K562 (cell line): ENCODE measurements around the gene PDE12. TPM values are rescaled to one million over a fixed set of nuclear protein-coding genes. Genes with fewer than 3 reads are reported as not detected.

Source experiments
- CBFA2T3 ChIP-seq: fragments of 450-650 bp; IDR thresholded peaks from 2 replicates; pipeline ENCODE4 v1.6.1; 2017
- CCNT2 ChIP-seq: IDR thresholded peaks from 2 replicates; pipeline ENCODE4 v1.6.1; 2011; ENCODE audit warnings: borderline replicate concordance, low read depth, mild to moderate bottlenecking, moderate library complexity, mixed read lengths, low read length; ENCODE audit not compliant: insufficient read length; ENCODE audit errors: extremely low read depth
- CTBP1 ChIP-seq: fragments of 450-650 bp; IDR thresholded peaks from 2 replicates; pipeline ENCODE4 v1.6.1; 2016; ENCODE audit warnings: borderline replicate concordance
- FOXA3 ChIP-seq, 2 experiments: fragments of 450-650 bp in 1 of 2; sonication (generic) in 1 of 2; formaldehyde crosslinking; IDR thresholded peaks in 1 of 2; conservative IDR thresholded peaks in 1 of 2; 2 replicates each; pipeline versions ENCODE4 v1.4.0 to v1.8.0; 2020 to 2022; ENCODE audit warnings: mild to moderate bottlenecking in 2 of 2, missing genetic modification reagents in 1 of 2
- FOXP1 ChIP-seq: sonication (generic); formaldehyde crosslinking; IDR thresholded peaks from 2 replicates; pipeline ENCODE4 v1.8.0; 2022; ENCODE audit warnings: mild to moderate bottlenecking, missing genetic modification reagents
- HCFC1 ChIP-seq: IDR thresholded peaks from 2 replicates; pipeline ENCODE4 v1.6.1; 2012; ENCODE audit warnings: low read depth, low read length, improper control_type of control experiment
- HDAC1 ChIP-seq, 2 experiments: fragments of 450-650 bp; IDR thresholded peaks; 2 replicates each; pipeline ENCODE4 v1.6.1; 2016 to 2017; ENCODE audit warnings: inconsistent platforms in 1 of 2, mild to moderate bottlenecking in 1 of 2, moderate library complexity in 1 of 2
- HDAC6 ChIP-seq: IDR thresholded peaks from 2 replicates; pipeline ENCODE4 v1.6.1; 2012; ENCODE audit warnings: low read depth, mild to moderate bottlenecking, control low read depth, inconsistent platforms, low read length, moderate library complexity
- HMGN3 ChIP-seq: IDR thresholded peaks from 2 replicates; pipeline ENCODE4 v1.6.1; 2011; ENCODE audit warnings: borderline replicate concordance, low read depth, mild to moderate bottlenecking, mixed read lengths, low read length; ENCODE audit not compliant: insufficient read length; ENCODE audit errors: extremely low read depth
- KLF13 ChIP-seq: fragments of 450-650 bp; IDR thresholded peaks from 2 replicates; pipeline ENCODE4 v1.6.1; 2016; ENCODE audit warnings: missing genetic modification characterization, low read depth, mild to moderate bottlenecking, missing compliant biosample characterization, moderate library complexity, borderline replicate concordance
- L3MBTL2 ChIP-seq: fragments of 450-650 bp; IDR thresholded peaks from 2 replicates; pipeline ENCODE4 v1.6.1; 2016; ENCODE audit warnings: mild to moderate bottlenecking, moderate library complexity
- NBN ChIP-seq: fragments of 450-650 bp; IDR thresholded peaks from 2 replicates; pipeline ENCODE4 v1.6.1; 2016; ENCODE audit warnings: low read depth, mild to moderate bottlenecking
- OTX1 ChIP-seq: fragments of 450-650 bp; formaldehyde crosslinking; IDR thresholded peaks from 2 replicates; pipeline ENCODE4 v1.4.0; 2022; ENCODE audit warnings: mild to moderate bottlenecking
- RAD21 ChIP-seq, 2 experiments: fragments of 250-450 bp in 1 of 2; fragments of 450-650 bp in 1 of 2; sonication (Bioruptor Pico) in 1 of 2; formaldehyde crosslinking in 1 of 2; IDR thresholded peaks in 1 of 2; conservative IDR thresholded peaks in 1 of 2; 2 replicates each; pipeline versions ENCODE4 v1.4.0 to v1.8.0; 2020 to 2022; ENCODE audit warnings: mild to moderate bottlenecking in 2 of 2, moderate library complexity in 1 of 2
- RFX7 ChIP-seq: fragments of 250-450 bp; sonication (Bioruptor Pico); IDR thresholded peaks from 2 replicates; pipeline ENCODE4 v1.5.1; 2021; ENCODE audit warnings: mild to moderate bottlenecking
- RHOXF2B ChIP-seq: fragments of 250-450 bp; sonication (Bioruptor Pico); conservative IDR thresholded peaks from 2 replicates; pipeline ENCODE4 v1.5.1; 2021
- RUNX1 ChIP-seq: sonication (generic); IDR thresholded peaks from 2 replicates; pipeline ENCODE4 v1.6.1; 2016; ENCODE audit warnings: antibody characterized with exemption, low read depth
- SNIP1 ChIP-seq: fragments of 450-650 bp; IDR thresholded peaks from 2 replicates; pipeline ENCODE4 v1.7.1; 2017; ENCODE audit warnings: low read depth, mild to moderate bottlenecking
- THAP12 ChIP-seq: fragments of 250-450 bp; sonication (Bioruptor Pico); IDR thresholded peaks from 2 replicates; pipeline ENCODE4 v1.9.0; 2021; ENCODE audit warnings: mild to moderate bottlenecking, inconsistent platforms
- TSC22D4 ChIP-seq: fragments of 450-650 bp; IDR thresholded peaks from 2 replicates; pipeline ENCODE4 v1.6.1; 2016; ENCODE audit warnings: missing genetic modification characterization, missing biosample characterization, control low read depth
- ZNF24 ChIP-seq: fragments of 450-650 bp; IDR thresholded peaks from 2 replicates; pipeline ENCODE4 v1.6.1; 2016
- ZNF561 ChIP-seq: fragments of 450-650 bp; formaldehyde crosslinking; conservative IDR thresholded peaks from 2 replicates; pipeline ENCODE4 v1.4.0; 2020; ENCODE audit warnings: mild to moderate bottlenecking, moderate library complexity
- polyA plus RNA-seq, 8 experiments: library from polyadenylated mRNA; depleted of rRNA in 4 of 8; stranded (reverse) in 5 of 8; unstranded in 3 of 8; fragments of >200 nt; fragmentation: Nextera tagmentation in 2 of 8; fragmentation: Illumina TruSeq in 1 of 8; extraction: Ambion mirVana in 2 of 8; extraction: Trizol in 1 of 8; gene quantifications; 2 replicates each; pipeline versions ENCODE4 v1.2.1 to v1.2.3, GENCODE V29; 2011 to 2014; ENCODE audit warnings: inconsistent platforms in 1 of 8, missing spikeins in 1 of 8
- total RNA-seq, 7 experiments: library from RNA; depleted of rRNA in 6 of 7; stranded (reverse); fragments of >200 nt in 6 of 7; fragmentation: Illumina TruSeq in 2 of 7; extraction: Trizol in 2 of 7; gene quantifications; 2 replicates each; pipeline versions ENCODE4 v1.2.1 to v1.2.3, GENCODE V29; 2011 to 2021; ENCODE audit warnings: low replicate concordance in 1 of 7
- TF ChIP-seq, protein P1 (sequence below): IDR thresholded peaks from 2 replicates; pipeline ENCODE4 v1.6.1; 2014; ENCODE audit warnings: antibody characterized with exemption
- TF ChIP-seq, protein P2 (sequence below), 3 experiments: fragments of 200-800 bp in 1 of 3; sonication (Bioruptor generic) in 1 of 3; sonication (generic) in 1 of 3; formaldehyde crosslinking in 1 of 3; IDR thresholded peaks; 2 replicates each; pipeline versions ENCODE4 v1.6.1 to v1.8.0; 2016 to 2022; ENCODE audit warnings: mild to moderate bottlenecking in 2 of 3, missing compliant biosample characterization in 2 of 3, missing genetic modification characterization in 2 of 3, missing genetic modification reagents in 1 of 3

The PDE12 gene
- total and polyA plus RNA-seq, 9 of the 15 experiments (the other 6 are each of a cell fraction or from before 2014, with no cell fraction given) = 2.1 to 20.5 (median 10.0) TPM

DNA sequence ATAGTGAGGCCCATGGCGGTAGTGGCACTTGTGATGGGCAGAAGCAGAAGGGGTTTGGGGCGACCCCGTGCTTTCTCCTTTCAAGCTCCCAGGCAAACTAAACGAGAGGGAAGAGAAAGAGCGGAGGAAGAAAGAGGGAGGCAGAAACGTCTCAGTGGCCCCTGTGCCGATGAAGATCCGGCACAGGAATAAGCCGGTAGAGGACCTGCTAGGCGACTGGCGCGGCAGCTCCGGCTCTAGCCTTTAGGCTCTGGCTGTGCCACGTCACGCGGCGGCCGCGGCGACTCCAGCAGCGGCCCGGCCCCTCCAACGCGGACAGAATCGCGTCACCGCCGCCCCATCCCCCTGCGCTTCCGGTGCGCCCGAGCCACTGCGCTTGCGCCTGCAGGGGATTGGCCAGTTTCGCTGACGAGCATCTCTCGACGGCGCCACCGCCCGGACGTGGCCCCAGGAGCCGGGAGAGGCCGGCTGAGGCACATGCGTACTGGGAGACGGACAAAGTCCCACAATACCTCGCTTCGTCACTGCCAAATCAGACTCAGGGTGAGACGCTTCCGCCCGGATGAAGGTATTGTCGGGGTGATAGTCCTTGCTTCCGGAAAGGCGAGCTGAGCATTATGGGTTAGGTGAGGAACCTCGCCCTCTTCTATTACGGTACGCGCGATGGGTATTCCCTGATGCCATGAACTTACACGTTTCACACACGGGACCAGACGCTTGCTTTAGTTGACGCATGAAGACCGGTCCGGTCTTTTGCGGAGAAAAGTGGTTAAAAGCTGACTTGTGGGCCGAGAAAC, 41.3 kb downstream of the PDE12 start, which contains the start of gene ARF4 (continued):
- TF ChIP-seq RAD21 (CRISPR knock-in tag; conservative IDR thresholded peaks at IDR 0.05 in 1 of 2, IDR thresholded peaks at IDR 0.05 in 1 of 2) (no peak), KLF13 (tag) (no peak; the same call in 1 of the 2 replicates), RHOXF2B (no peak), CBFA2T3 (no peak), FOXA3 (CRISPR knock-in tag; conservative IDR thresholded peaks at IDR 0.05 in 1 of 2, IDR thresholded peaks at IDR 0.05 in 1 of 2) (no peak), NBN (no peak), SNIP1 (no peak), FOXP1 (no peak), L3MBTL2 (peak; percentile 94), HDAC1 (IDR thresholded peaks at IDR 0.05) (peak in 1 of 2 experiments; percentile 75; a peak in 2 of 4 replicates), HDAC6 (no peak), ZNF561 (CRISPR knock-in tag) (no peak), THAP12 (peak; percentile 28; the same call in 1 of the 2 replicates), HMGN3 (peak; percentile 68), HCFC1 (peak; percentile 74), OTX1 (no peak), RFX7 (no peak), TSC22D4 (no peak), ZNF24 (no peak; the same call in 1 of the 2 replicates), CTBP1 (peak; percentile 70), CCNT2 (peak; percentile 94), RUNX1 (no peak)
- TF ChIP-seq, protein P1, sequence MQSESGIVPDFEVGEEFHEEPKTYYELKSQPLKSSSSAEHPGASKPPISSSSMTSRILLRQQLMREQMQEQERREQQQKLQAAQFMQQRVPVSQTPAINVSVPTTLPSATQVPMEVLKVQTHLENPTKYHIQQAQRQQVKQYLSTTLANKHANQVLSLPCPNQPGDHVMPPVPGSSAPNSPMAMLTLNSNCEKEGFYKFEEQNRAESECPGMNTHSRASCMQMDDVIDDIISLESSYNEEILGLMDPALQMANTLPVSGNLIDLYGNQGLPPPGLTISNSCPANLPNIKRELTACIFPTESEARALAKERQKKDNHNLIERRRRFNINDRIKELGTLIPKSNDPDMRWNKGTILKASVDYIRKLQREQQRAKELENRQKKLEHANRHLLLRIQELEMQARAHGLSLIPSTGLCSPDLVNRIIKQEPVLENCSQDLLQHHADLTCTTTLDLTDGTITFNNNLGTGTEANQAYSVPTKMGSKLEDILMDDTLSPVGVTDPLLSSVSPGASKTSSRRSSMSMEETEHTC = no peak
- TF ChIP-seq, protein P2, sequence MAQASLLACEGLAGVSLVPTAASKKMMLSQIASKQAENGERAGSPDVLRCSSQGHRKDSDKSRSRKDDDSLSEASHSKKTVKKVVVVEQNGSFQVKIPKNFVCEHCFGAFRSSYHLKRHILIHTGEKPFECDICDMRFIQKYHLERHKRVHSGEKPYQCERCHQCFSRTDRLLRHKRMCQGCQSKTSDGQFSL (CRISPR knock-in tag; IDR thresholded peaks at IDR 0.05) = 0 out of 2 replicates have a peak, but pooled peaks have one; percentile 14
- TF ChIP-seq, protein P2 (tag; IDR thresholded peaks at IDR 0.05) = no peak
